OCI-LY7 (cell line): ENCODE data around the gene ZSCAN2.

Source experiments
- CTCF ChIP-seq: fragments of 200-600 bp; sonication (generic); conservative IDR thresholded peaks from 2 replicates; pipeline ENCODE4 v1.5.1; 2014; ENCODE audit warnings: mild to moderate bottlenecking, antibody characterized with exemption, low read length, moderate library complexity, mixed read lengths
- EZH2phosphoT487 ChIP-seq: fragments of 200-600 bp; sonication (generic); IDR thresholded peaks from 2 replicates; pipeline ENCODE4 v1.6.1; 2018; ENCODE audit warnings: low read depth, borderline replicate concordance, mild to moderate bottlenecking, mixed run types, antibody characterized with exemption, low read length, moderate library complexity, mixed read lengths

GRCh38 chr15:84608707-84609284, 8.0 kb downstream of the ZSCAN2 start:
- TF ChIP-seq CTCF, result no peak
- no peak for TF ChIP-seq EZH2phosphoT487
